GM12892 (cell line): Measurements from ENCODE around the gene ST3GAL6.

Experiments
- DNase-seq: peaks from one replicate; pipeline ENCODE4 v3.0.0; 2011; ENCODE audit not compliant: insufficient read length
- FAIRE-seq: peaks from 2 replicates; lab custom pipeline; 2011; peaks lifted over from hg19 to GRCh38; lab: Jason Lieb, UNC
- POLR2A ChIP-seq: IDR thresholded peaks from 2 replicates; pipeline ENCODE4 v1.6.1; 2011; ENCODE audit warnings: low read depth, low read length, control low read depth
- POLR2AphosphoS5 ChIP-seq: IDR thresholded peaks from 2 replicates; pipeline ENCODE4 v1.6.1; 2011; ENCODE audit warnings: low read depth, low read length, control low read depth
- TAF1 ChIP-seq: IDR thresholded peaks from 2 replicates; pipeline ENCODE4 v1.6.1; 2011; ENCODE audit warnings: low read depth, mild to moderate bottlenecking, control low read depth, low read length, borderline replicate concordance

Gene ST3GAL6

GRCh38 chr3:98778852-98779413 is 15.8 kb downstream of the ST3GAL6 start:
- FAIRE-seq: peak; percentile 61
- DNase-seq: no peak

GRCh38 chr3:98779541-98780335 is 16.6 kb downstream of the ST3GAL6 start:
- no peak for DNase-seq
- TF ChIP-seq POLR2AphosphoS5 (no peak), TAF1 (no peak), POLR2A (no peak)
- FAIRE-seq: peak; percentile 56

More at GRCh38 chr3:98778852-98779413, 15.8 kb downstream of the ST3GAL6 start:
- TF ChIP-seq POLR2AphosphoS5: no peak
- no peak for TF ChIP-seq POLR2A
- no peak for TF ChIP-seq TAF1

GRCh38 chr3:98780343-98780742 is 17.2 kb downstream of the ST3GAL6 start:
- FAIRE-seq (no peak), DNase-seq (no peak)
- TF ChIP-seq POLR2A (no peak), TAF1 (no peak), POLR2AphosphoS5 (no peak)

GRCh38 chr3:98782824-98783500 is 19.8 kb downstream of the ST3GAL6 start:
- FAIRE-seq: no peak

GRCh38 chr3:98784042-98784441 is 20.9 kb downstream of the ST3GAL6 start:
- no peak for DNase-seq

More at GRCh38 chr3:98782824-98783500, 19.8 kb downstream of the ST3GAL6 start:
- TF ChIP-seq TAF1 (no peak), POLR2A (no peak), POLR2AphosphoS5 (no peak)
- no peak for DNase-seq

GRCh38 chr3:98784666-98785600 is 21.8 kb downstream of the ST3GAL6 start:
- TF ChIP-seq TAF1 (no peak), POLR2A (no peak), POLR2AphosphoS5 (no peak)
- no peak for DNase-seq
- FAIRE-seq: no peak

More at GRCh38 chr3:98784042-98784441, 20.9 kb downstream of the ST3GAL6 start:
- TF ChIP-seq POLR2A (no peak), POLR2AphosphoS5 (no peak), TAF1 (no peak)
- no peak for FAIRE-seq

GRCh38 chr3:98786364-98787006 is 23.3 kb downstream of the ST3GAL6 start:
- TF ChIP-seq TAF1: no peak
- no peak for TF ChIP-seq POLR2A
- TF ChIP-seq POLR2AphosphoS5: no peak
- DNase-seq (no peak), FAIRE-seq (peak; percentile 30)

GRCh38 chr3:98787181-98787580 is 24.0 kb downstream of the ST3GAL6 start:
- DNase-seq (no peak), FAIRE-seq (no peak)
- no peak for TF ChIP-seq POLR2A
- no peak for TF ChIP-seq TAF1
- no peak for TF ChIP-seq POLR2AphosphoS5

GRCh38 chr3:98788651-98789050 is 25.5 kb downstream of the ST3GAL6 start:
- DNase-seq (no peak), FAIRE-seq (no peak)
- TF ChIP-seq POLR2AphosphoS5 (no peak), POLR2A (no peak), TAF1 (no peak)

- no peak for TF ChIP-seq POLR2A
- TF ChIP-seq POLR2AphosphoS5: no peak
- TF ChIP-seq TAF1: no peak
- DNase-seq (no peak), FAIRE-seq (no peak)
Observed at GRCh38 chr3:98791341-98792325, 28.5 kb downstream of the ST3GAL6 start.
